Upper lobe of right lung (tissue), 1 donor: ENCODE data around the gene CCDC102B. TPM values are rescaled to one million over a fixed set of nuclear protein-coding genes. Genes with fewer than 3 reads are reported as not detected.
A peak's percentile ranks its signal among the peaks of the same experiment; 100 is the strongest.

Source experiments
- ATAC-seq: fragments of 200-7000 bp; cut with Tn5 transposase; one replicate; pipeline ENCODE4 v1.9.1; 2020; ENCODE audit warnings: mild to moderate bottlenecking, moderate library complexity
- DNase-seq: peaks from one replicate; pipeline ENCODE4 v3.0.0-alpha.2; 2020
- H3K27ac ChIP-seq: fragments of 200-600 bp; one replicate; pipeline ENCODE4 v1.8.0; 2022
- H3K27me3 ChIP-seq: fragments of 200-600 bp; one replicate; pipeline ENCODE4 v1.8.0; 2022; ENCODE audit warnings: mild to moderate bottlenecking
- H3K36me3 ChIP-seq: fragments of 200-600 bp; one replicate; pipeline ENCODE4 v1.8.0; 2022
- H3K4me1 ChIP-seq: fragments of 200-600 bp; one replicate; pipeline ENCODE4 v1.8.0; 2022
- H3K4me3 ChIP-seq: fragments of 200-600 bp; one replicate; pipeline ENCODE4 v1.8.0; 2022; ENCODE audit warnings: mild to moderate bottlenecking
- H3K9me3 ChIP-seq: fragments of 200-600 bp; one replicate; pipeline ENCODE4 v1.8.0; 2022
- intact Hi-C: fragments of 100-400 bp; cut with DNase I; formaldehyde crosslinking; loops from one replicate; pipeline ENCODE4 v1.11.0; 2022
- total RNA-seq: library from RNA; stranded (reverse); fragmentation: NEBNext Ultra II Directional; extraction: Animal tissue kit (Norgen Biotek cat#: 25700); gene quantifications from one replicate; pipeline ENCODE4 v1.2.1, GENCODE V29; 2021
- TF ChIP-seq, protein P1 (sequence below): fragments of 200-600 bp; IDR thresholded peaks from one replicate; pipeline ENCODE4 v1.8.0; 2022; ENCODE audit warnings: antibody characterized with exemption
- donor health status: DM: no; HTN: yes; CAD: no; lungs with severe emphysema.

Gene CCDC102B
- total RNA-seq, 1 donor from 2014 or later, result 43.7 TPM

DNA sequence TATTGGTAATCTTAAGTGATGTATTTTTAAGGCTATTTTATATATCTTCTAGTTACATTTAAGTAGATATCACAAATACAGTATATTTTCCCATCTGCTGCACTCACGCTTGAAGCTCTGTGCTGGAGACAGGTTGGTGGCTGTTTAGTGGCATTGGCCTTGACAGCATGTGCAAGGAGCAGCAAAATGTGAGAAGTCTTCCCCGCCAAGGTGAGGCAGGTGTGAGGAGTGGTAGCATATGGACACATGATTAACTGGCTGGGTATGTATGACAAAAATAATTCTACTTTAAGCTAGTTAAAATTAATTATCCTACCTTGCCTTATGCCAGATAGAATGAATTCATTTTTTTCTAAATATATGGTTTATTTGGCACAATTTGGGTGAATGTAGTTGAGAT, 117.2 kb downstream of the CCDC102B start:
- no peak for ATAC-seq
- H3K36me3 ChIP-seq, result no peaks in the 10 kb centered on the region
- intact Hi-C loops, result no loop called here
- DNase-seq, result no peak
- H3K27me3 ChIP-seq, result no peaks in the 10 kb centered on the region
- no peak overlapping the region for H3K4me3 ChIP-seq
- no peaks in the 10 kb centered on the region for H3K9me3 ChIP-seq
- TF ChIP-seq, protein P1, sequence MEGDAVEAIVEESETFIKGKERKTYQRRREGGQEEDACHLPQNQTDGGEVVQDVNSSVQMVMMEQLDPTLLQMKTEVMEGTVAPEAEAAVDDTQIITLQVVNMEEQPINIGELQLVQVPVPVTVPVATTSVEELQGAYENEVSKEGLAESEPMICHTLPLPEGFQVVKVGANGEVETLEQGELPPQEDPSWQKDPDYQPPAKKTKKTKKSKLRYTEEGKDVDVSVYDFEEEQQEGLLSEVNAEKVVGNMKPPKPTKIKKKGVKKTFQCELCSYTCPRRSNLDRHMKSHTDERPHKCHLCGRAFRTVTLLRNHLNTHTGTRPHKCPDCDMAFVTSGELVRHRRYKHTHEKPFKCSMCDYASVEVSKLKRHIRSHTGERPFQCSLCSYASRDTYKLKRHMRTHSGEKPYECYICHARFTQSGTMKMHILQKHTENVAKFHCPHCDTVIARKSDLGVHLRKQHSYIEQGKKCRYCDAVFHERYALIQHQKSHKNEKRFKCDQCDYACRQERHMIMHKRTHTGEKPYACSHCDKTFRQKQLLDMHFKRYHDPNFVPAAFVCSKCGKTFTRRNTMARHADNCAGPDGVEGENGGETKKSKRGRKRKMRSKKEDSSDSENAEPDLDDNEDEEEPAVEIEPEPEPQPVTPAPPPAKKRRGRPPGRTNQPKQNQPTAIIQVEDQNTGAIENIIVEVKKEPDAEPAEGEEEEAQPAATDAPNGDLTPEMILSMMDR, result no peak
- H3K4me1 ChIP-seq, result no peaks in the 10 kb centered on the region
- no peak overlapping the region for H3K27ac ChIP-seq

DNA sequence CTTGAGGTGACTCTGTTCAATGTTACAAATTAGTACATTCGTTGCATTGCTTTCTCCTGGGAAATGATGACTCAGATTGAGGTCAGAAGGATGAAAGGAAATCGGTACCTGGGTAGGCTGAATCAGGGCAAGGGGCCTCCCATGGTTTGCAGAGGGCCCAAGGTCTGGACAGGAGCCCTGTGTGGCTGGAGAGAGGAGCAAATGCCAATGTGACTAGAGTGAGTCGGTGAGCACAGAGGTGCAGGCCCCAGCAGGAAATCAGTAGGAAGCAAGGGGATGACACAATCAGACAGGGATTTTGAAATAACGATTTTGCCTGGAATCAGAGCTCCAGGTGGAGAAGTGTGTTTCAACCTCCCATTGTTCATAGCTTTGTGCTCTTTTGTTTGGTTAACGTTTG, 118.9 kb downstream of the CCDC102B start:
- Histone ChIP-seq H3K9me3 (no peaks in the 10 kb centered on the region), H3K27ac (no peak overlapping the region), H3K4me3 (no peak overlapping the region), H3K36me3 (no peaks in the 10 kb centered on the region), H3K4me1 (no peaks in the 10 kb centered on the region), H3K27me3 (no peaks in the 10 kb centered on the region)
- ATAC-seq (no peak), DNase-seq (no peak)
- intact Hi-C loops, result no loop called here
- TF ChIP-seq, protein P1, result no peak

DNA sequence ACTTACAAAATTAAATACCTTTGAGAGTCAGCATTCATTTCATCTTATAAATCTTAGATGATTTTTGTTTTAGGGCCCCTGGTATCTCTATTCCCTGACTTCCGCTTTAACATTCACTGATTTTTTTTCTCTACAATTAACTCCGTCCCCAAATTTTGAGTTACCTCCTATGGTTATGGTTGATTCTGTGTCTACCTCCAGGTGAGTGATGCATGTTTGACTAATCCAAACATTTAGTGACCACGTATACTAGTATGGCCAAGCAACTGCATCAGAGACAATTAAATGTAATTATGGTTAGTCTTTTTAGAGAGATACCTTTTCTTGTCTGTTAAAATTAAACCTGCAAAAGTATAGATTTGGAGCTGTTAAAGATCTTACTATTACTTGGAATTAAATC, 120.3 kb downstream of the CCDC102B start:
- ATAC-seq (no peak), DNase-seq (no peak)
- H3K4me3 ChIP-seq, result no peak overlapping the region
- H3K4me1 ChIP-seq, result no peaks in the 10 kb centered on the region
- TF ChIP-seq, protein P1, result no peak
- no peaks in the 10 kb centered on the region for H3K9me3 ChIP-seq
- H3K36me3 ChIP-seq, result no peaks in the 10 kb centered on the region
- H3K27ac ChIP-seq, result no peak overlapping the region
- no peaks in the 10 kb centered on the region for H3K27me3 ChIP-seq
- intact Hi-C loops, result no loop called here

DNA sequence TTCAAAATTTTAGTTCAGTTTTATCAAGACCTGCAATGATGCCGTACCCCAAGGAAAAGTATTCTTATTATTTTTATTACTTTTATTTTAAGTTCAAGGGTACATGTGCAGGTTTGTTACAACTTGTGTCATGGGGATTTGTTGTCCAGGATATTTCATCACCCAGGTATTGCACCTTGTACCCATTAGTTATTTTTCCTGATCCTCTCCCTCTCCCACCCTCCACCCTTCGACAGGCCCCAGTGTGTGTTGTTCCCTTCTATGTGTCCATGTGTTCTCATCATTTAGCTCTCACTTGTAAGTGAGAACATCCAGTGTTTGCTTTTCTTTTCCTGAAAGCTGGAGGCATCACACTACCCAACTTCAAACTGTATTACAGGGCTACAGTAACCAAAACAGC, 122.0 kb downstream of the CCDC102B start:
- Histone ChIP-seq H3K4me1 (no peaks in the 10 kb centered on the region), H3K27me3 (no peaks in the 10 kb centered on the region), H3K9me3 (no peaks in the 10 kb centered on the region), H3K4me3 (no peak overlapping the region), H3K27ac (no peak overlapping the region), H3K36me3 (no peaks in the 10 kb centered on the region)
- ATAC-seq (no peak), DNase-seq (no peak)
- intact Hi-C loops, result no loop called here
- TF ChIP-seq, protein P1, result no peak

DNA sequence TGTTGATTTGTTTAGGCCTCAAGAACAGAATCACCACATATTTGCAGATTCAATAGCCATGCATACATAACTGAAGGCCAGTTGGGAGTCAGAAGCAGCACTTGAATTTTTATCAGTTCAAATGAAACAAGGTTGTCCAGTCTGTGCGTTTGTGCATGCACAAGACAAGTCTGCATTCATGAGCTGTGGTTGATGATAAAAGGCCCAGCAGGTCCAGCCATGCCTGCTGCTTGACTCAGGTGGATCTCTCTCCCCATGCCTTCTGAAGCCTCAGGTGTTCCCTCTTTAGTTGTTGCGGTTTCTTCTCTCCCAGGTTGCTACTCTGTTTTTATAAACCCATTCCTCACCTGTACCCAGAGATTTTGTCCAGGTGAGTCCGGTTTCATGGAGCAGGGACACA, 124.5 kb downstream of the CCDC102B start:
- H3K4me3 ChIP-seq, result no peak overlapping the region
- no peaks in the 10 kb centered on the region for H3K27me3 ChIP-seq
- DNase-seq, result no peak
- H3K4me1 ChIP-seq, result no peaks in the 10 kb centered on the region
- no peaks in the 10 kb centered on the region for H3K36me3 ChIP-seq
- intact Hi-C loops, result no loop called here
- TF ChIP-seq, protein P1, result no peak
- ATAC-seq, result no peak
- H3K9me3 ChIP-seq, result no peaks in the 10 kb centered on the region
- H3K27ac ChIP-seq, result no peak overlapping the region

DNA sequence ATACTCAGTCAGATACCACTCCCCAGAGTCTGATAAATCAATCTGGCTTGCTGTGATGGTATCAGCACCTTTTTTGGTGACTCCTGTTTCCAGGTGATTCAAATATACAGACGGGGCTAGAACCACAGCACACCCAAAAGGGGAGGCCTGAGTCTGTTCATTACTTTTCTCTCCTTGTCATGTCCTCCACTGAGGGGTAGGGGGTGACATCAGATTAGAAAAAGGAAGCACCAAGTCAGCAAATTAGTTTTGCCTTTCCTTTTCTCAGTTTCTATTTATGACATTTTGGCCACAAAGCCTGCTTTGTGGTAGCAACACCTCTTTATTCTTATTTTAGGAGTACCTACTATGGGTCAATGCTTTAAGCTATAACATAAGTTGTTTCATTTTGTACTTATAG, 127.4 kb downstream of the CCDC102B start:
- Histone ChIP-seq H3K4me1 (no peaks in the 10 kb centered on the region), H3K36me3 (no peaks in the 10 kb centered on the region), H3K4me3 (no peak overlapping the region), H3K27me3 (no peaks in the 10 kb centered on the region), H3K27ac (no peak overlapping the region), H3K9me3 (no peaks in the 10 kb centered on the region)
- intact Hi-C loops, result no loop called here
- ATAC-seq (no peak), DNase-seq (no peak)
- TF ChIP-seq, protein P1, result peak; percentile 13
